Measurements from ENCODE around the gene C2orf92.

GRCh38 chr2:97736608-97737330, 67.3 kb downstream of the C2orf92 start:
- TF ChIP-seq GATA3 (IDR thresholded peaks at IDR 0.05; ENCODE audit: low read depth, low read length): no peak
- no peak for TF ChIP-seq GATA2 (IDR thresholded peaks at IDR 0.05; ENCODE audit: low read depth, low read length)
